HPDE6-E6E7 (cell line): ENCODE measurements around the gene SNAP25.

ENCODE experiments used
- DNase-seq: peaks from one replicate; pipeline ENCODE4 v3.0.0; 2011; ENCODE audit warnings: missing footprints; ENCODE audit errors: extremely low spot score

The SNAP25 gene

GRCh38 chr20:10332656-10333415, 114.2 kb downstream of the SNAP25 start:
- DNase-seq = no peak

- DNase-seq = no peak
Measured at GRCh38 chr20:10336959-10337729, 118.5 kb downstream of the SNAP25 start.

GRCh38 chr20:10338426-10339180, 120.0 kb downstream of the SNAP25 start:
- no peak for DNase-seq

- no peak for DNase-seq
Measured at GRCh38 chr20:10339609-10340008, 121.0 kb downstream of the SNAP25 start.

GRCh38 chr20:10342152-10342551, 123.5 kb downstream of the SNAP25 start:
- no peak for DNase-seq

GRCh38 chr20:10344953-10345352, 126.3 kb downstream of the SNAP25 start:
- DNase-seq = no peak

GRCh38 chr20:10347086-10347880, 128.7 kb downstream of the SNAP25 start:
- DNase-seq = no peak

- no peak for DNase-seq
Measured at GRCh38 chr20:10349118-10349517, 130.5 kb downstream of the SNAP25 start.

- DNase-seq = no peak
Measured at GRCh38 chr20:10350188-10350842, 131.7 kb downstream of the SNAP25 start.

GRCh38 chr20:10352934-10353824, 134.5 kb downstream of the SNAP25 start:
- no peak for DNase-seq

- DNase-seq = no peak
Measured at GRCh38 chr20:10356628-10357027, 138.0 kb downstream of the SNAP25 start.
